Brain microvascular endothelial cell (primary cell): ENCODE measurements around the gene FYB1.
"Not testable (repeated sequence)": the region's sequence is repeated elsewhere in the genome, so short reads cannot be mapped to it uniquely, and the experiment has no call there.

Experiments
- DNase-seq: peaks from one replicate; pipeline ENCODE4 v3.0.0-alpha.2; 2020
- H3K27ac ChIP-seq: fragments of 250-450 bp; sonication (Bioruptor Pico); 2 replicates; pipeline ENCODE4 v1.5.1; 2020; ENCODE audit warnings: mild to moderate bottlenecking, moderate library complexity
- H3K27me3 ChIP-seq: fragments of 250-450 bp; sonication (Bioruptor Pico); replicated peaks from 2 replicates; pipeline ENCODE4 v1.5.1; 2020; ENCODE audit warnings: mild to moderate bottlenecking
- H3K36me3 ChIP-seq: fragments of 250-450 bp; sonication (Bioruptor Pico); replicated peaks from 2 replicates; pipeline ENCODE4 v1.5.1; 2020; ENCODE audit warnings: mild to moderate bottlenecking
- H3K4me3 ChIP-seq: 2 replicates; pipeline ENCODE4 v1.5.1; 2011; ENCODE audit warnings: low read depth, mild to moderate bottlenecking, control low read depth, low read length, moderate library complexity
- CTCF ChIP-seq: IDR thresholded peaks from 2 replicates; pipeline ENCODE4 v1.5.1; 2011; ENCODE audit warnings: low read depth, mild to moderate bottlenecking, moderate library complexity, low read length, control low read depth, inconsistent platforms; ENCODE audit errors: missing control alignments
- in situ Hi-C: cut with HindIII; loops from 2 replicates; pipeline ENCODE4 v1.10.0; 2017; ENCODE audit warnings: low sequenced_read_pairs, low pct_ligation_motif_present

Gene FYB1

GRCh38 chr5:39186289-39186688, 33.1 kb downstream of the FYB1 start:
- in situ Hi-C loops = no loop called here
- no peaks in the 10 kb centered on the region for H3K27me3 ChIP-seq
- no peaks in the 10 kb centered on the region for H3K36me3 ChIP-seq
- H3K4me3 ChIP-seq = no peak overlapping the region
- no peak for TF ChIP-seq CTCF
- H3K27ac ChIP-seq = no peak overlapping the region
- no peak for DNase-seq

GRCh38 chr5:39185761-39186160, 33.6 kb downstream of the FYB1 start:
- in situ Hi-C loops = no loop called here
- no peaks in the 10 kb centered on the region for H3K27me3 ChIP-seq
- DNase-seq = no peak
- H3K4me3 ChIP-seq = no peak overlapping the region
- H3K36me3 ChIP-seq = no peaks in the 10 kb centered on the region
- no peak overlapping the region for H3K27ac ChIP-seq
- no peak for TF ChIP-seq CTCF

GRCh38 chr5:39179561-39179960, 39.8 kb downstream of the FYB1 start:
- H3K36me3 ChIP-seq, DNase-seq, H3K27me3 ChIP-seq, H3K4me3 ChIP-seq, H3K27ac ChIP-seq, in situ Hi-C loops: not testable (repeated sequence)

- no peak overlapping the region for H3K27ac ChIP-seq
- in situ Hi-C loops = no loop called here
- H3K27me3 ChIP-seq = no peaks in the 10 kb centered on the region
- no peak for TF ChIP-seq CTCF
- no peak overlapping the region for H3K4me3 ChIP-seq
- no peak for DNase-seq
- H3K36me3 ChIP-seq = no peaks in the 10 kb centered on the region
These were observed 40.5 kb downstream of the FYB1 start for GRCh38 chr5:39178861-39179260.

GRCh38 chr5:39178171-39178570, 41.2 kb downstream of the FYB1 start:
- no peaks in the 10 kb centered on the region for H3K36me3 ChIP-seq
- DNase-seq = peak; percentile 33
- no peak overlapping the region for H3K4me3 ChIP-seq
- TF ChIP-seq CTCF = no peak
- in situ Hi-C loops = no loop called here
- no peaks in the 10 kb centered on the region for H3K27me3 ChIP-seq
- H3K27ac ChIP-seq = no peak overlapping the region

- Histone ChIP-seq H3K36me3 (no peaks in the 10 kb centered on the region), H3K4me3 (no peak overlapping the region), H3K27me3 (no peaks in the 10 kb centered on the region), H3K27ac (no peak overlapping the region)
- DNase-seq = no peak
- TF ChIP-seq CTCF = no peak
- in situ Hi-C loops = no loop called here
These were observed 41.8 kb downstream of the FYB1 start for GRCh38 chr5:39177631-39177964.
